HG03439 (cell line): ENCODE results near the gene TPI1.
"Not testable (repeated sequence)": the region's sequence is repeated elsewhere in the genome, so short reads cannot be mapped to it uniquely, and the experiment has no call there.

Experiments
- ATAC-seq: cut with Tn5 transposase; IDR thresholded peaks from one replicate; pipeline ENCODE4 v1.9.1; 2021; ENCODE audit warnings: mild to moderate bottlenecking, moderate library complexity; ENCODE audit not compliant: unreplicated experiment

The TPI1 gene

GRCh38 chr12:6890789-6891645, 23.7 kb downstream of the TPI1 start:
- peak; percentile 95 for ATAC-seq

- peak; percentile 6 for ATAC-seq
Measured at GRCh38 chr12:6891646-6892001, 24.3 kb downstream of the TPI1 start.

- ATAC-seq: not testable (repeated sequence)
Measured at GRCh38 chr12:6892683-6893082, 25.4 kb downstream of the TPI1 start.

- no peak for ATAC-seq
Measured at GRCh38 chr12:6894321-6894720, 27.0 kb downstream of the TPI1 start.

- no peak for ATAC-seq
Measured at GRCh38 chr12:6896846-6897435, 29.6 kb downstream of the TPI1 start.

GRCh38 chr12:6899427-6899826, 32.1 kb downstream of the TPI1 start:
- ATAC-seq: no peak

- ATAC-seq: no peak
Measured at GRCh38 chr12:6899837-6900519, 32.6 kb downstream of the TPI1 start.

- ATAC-seq: no peak
Measured at GRCh38 chr12:6902448-6902847, 35.1 kb downstream of the TPI1 start.

GRCh38 chr12:6903722-6904121, 36.4 kb downstream of the TPI1 start:
- ATAC-seq: no peak

- ATAC-seq: peak; percentile 96
Measured at GRCh38 chr12:6904280-6905276, 37.2 kb downstream of the TPI1 start, which contains the start of gene LRRC23. Gene LRRC23 (plus strand): TSS chr12:6904822. CDS start chr12:6905634, 812 bp downstream.

GRCh38 chr12:6905414-6906040, 38.2 kb downstream of the TPI1 start:
- no peak for ATAC-seq

- not testable (repeated sequence) for ATAC-seq
Measured at GRCh38 chr12:6908141-6908540, 40.8 kb downstream of the TPI1 start.

- ATAC-seq: no peak
Measured at GRCh38 chr12:6909421-6910145, 42.3 kb downstream of the TPI1 start.

GRCh38 chr12:6912164-6912935, 45.0 kb downstream of the TPI1 start:
- ATAC-seq: no peak

GRCh38 chr12:6914246-6914946, 47.1 kb downstream of the TPI1 start, which contains the start of gene ENO2:
Gene ENO2 (plus strand): TSS chr12:6914580. CDS start chr12:6915833, 1,253 bp downstream.
- ATAC-seq: peak; percentile 67

- ATAC-seq: no peak
Measured at GRCh38 chr12:6914947-6915788, 47.8 kb downstream of the TPI1 start.

- no peak for ATAC-seq
Measured at GRCh38 chr12:6915789-6916285, 48.5 kb downstream of the TPI1 start.
